ENCODE results near the gene TSPAN2. TPM values are rescaled to one million over a fixed set of nuclear protein-coding genes. Genes with fewer than 3 reads are reported as not detected.

Gene TSPAN2
- total and polyA plus RNA-seq, 9 of the 15 experiments (the other 6 are each of a cell fraction or from before 2014, with no cell fraction given), result not detected

GRCh38 chr1:115138973-115139372, 49.7 kb upstream of the TSPAN2 start (continued):
- TF ChIP-seq ZNF589 (CRISPR knock-in tag; IDR thresholded peaks at IDR 0.05; ENCODE audit: low read depth) (no peak), HIVEP1 (CRISPR knock-in tag; IDR thresholded peaks at IDR 0.05) (no peak), VEZF1 (CRISPR knock-in tag; IDR thresholded peaks at IDR 0.05) (no peak)

- POLR2A ChIA-PET, result interaction anchor here (0.9 to 2.0 kb wide), 2 partner anchors 10 to 36 kb away, joined by 3 to 5 read pairs; no protein-coding TSS in a partner anchor
Observed at GRCh38 chr1:115138271-115138670, 49.0 kb upstream of the TSPAN2 start.

More at GRCh38 chr1:115138271-115138670, 49.0 kb upstream of the TSPAN2 start:
- Histone ChIP-seq H3K9ac (ENCODE audit: insufficient read depth in 1 of 2, low read depth in 2 of 2, low read length in 2 of 2) (no peak overlapping the region), H3K9me1 (ENCODE audit: control insufficient read depth, insufficient read depth, low read length) (no peaks in the 10 kb centered on the region), H3K4me1 (replicated peaks in 1 of 2; ENCODE audit: control insufficient read depth in 2 of 2, insufficient read depth in 2 of 2, low read length in 2 of 2) (peaks cover 0 to 2% of the 10 kb centered on the region in 2 experiments; a peak in 1 of 5 replicates), H2AFZ (ENCODE audit: low read depth, low read length) (no peak overlapping the region), H3K9me3 (replicated peaks; ENCODE audit: control insufficient read depth, insufficient read depth, low read depth, low read length) (no peaks in the 10 kb centered on the region), H3K27ac (ENCODE audit: extremely low read depth, low read depth, low read length) (no peak overlapping the region), H3K4me2 (ENCODE audit: insufficient read depth, low read length) (no peak overlapping the region), H3K4me3 (no peak overlapping the region), H3K79me2 (ENCODE audit: control insufficient read depth, insufficient read depth, low read length) (no peaks in the 10 kb centered on the region), H3K36me3 (ENCODE audit: control insufficient read depth, insufficient read depth, low read length) (no peaks in the 10 kb centered on the region), H3K27me3 (ENCODE audit: control insufficient read depth in 2 of 2, insufficient read depth in 2 of 2, low read length in 2 of 2) (no peaks in the 10 kb centered on the region; a peak in 1 of 5 replicates), H4K20me1 (replicated peaks; ENCODE audit: control insufficient read depth, insufficient read depth, low read length) (no peaks in the 10 kb centered on the region; the same call in 1 of the 2 replicates)
- no peak for TF ChIP-seq ZBED1 (IDR thresholded peaks at IDR 0.05)
- no peak for TF ChIP-seq HCFC1 (IDR thresholded peaks at IDR 0.05; ENCODE audit: low read depth, low read length)
- TF ChIP-seq NFE2L1 (tag; IDR thresholded peaks at IDR 0.05; ENCODE audit: borderline replicate concordance, low read depth), result no peak
- TF ChIP-seq NFIX (CRISPR knock-in tag; IDR thresholded peaks at IDR 0.05; ENCODE audit: low read depth), result no peak
- TF ChIP-seq CREB3L1 (IDR thresholded peaks at IDR 0.05; ENCODE audit: borderline replicate concordance, low read depth), result no peak
- TF ChIP-seq SIN3A (IDR thresholded peaks at IDR 0.05; ENCODE audit: borderline replicate concordance in 2 of 2, control insufficient read depth in 1 of 2, low read depth in 2 of 2, low read length in 2 of 2), result no peak
- no peak for TF ChIP-seq ZNF592 (IDR thresholded peaks at IDR 0.05)
- no peak for FAIRE-seq
- no TSS peak for BruUV-seq (replicated peaks)
- intact Hi-C loops (cut with micrococcal nuclease), result loop anchor here (2.0 kb wide), 1 partner anchor 45 kb away; no protein-coding TSS in a partner anchor
- no peak for ATAC-seq
- DNase-seq (ENCODE audit: extremely low read depth in 1 of 4, low spot score in 3 of 4), result no peak
- CTCF ChIA-PET (ENCODE audit: low intra/inter-chr PET ratio), result interaction anchor here (0.6 to 2.7 kb wide), 3 partner anchors 324 to 457 kb away, joined by 3 to 16 read pairs (median 9); no protein-coding TSS in a partner anchor
- in situ Hi-C loops (cut with MboI), result loop anchor here (5.0 to 25.0 kb wide), 3 partner anchors 329 to 624 kb away; partner anchors contain the start of gene CASQ2
- WGBS (ENCODE audit: insufficient coverage, low coverage, missing lambda C conversion rate), result 1% methylated on average over 6 of the region's 6 CpGs

Measured in K562 (cell line).